ENCODE measurements around the gene FOXA2. TPM values are rescaled to one million over a fixed set of nuclear protein-coding genes. Genes with fewer than 3 reads are reported as not detected.
"Not testable (repeated sequence)": the region's sequence is repeated elsewhere in the genome, so short reads cannot be mapped to it uniquely, and the experiment has no call there.

FOXA2 gene
- total and polyA plus RNA-seq, 12 donors = not detected

DNA sequence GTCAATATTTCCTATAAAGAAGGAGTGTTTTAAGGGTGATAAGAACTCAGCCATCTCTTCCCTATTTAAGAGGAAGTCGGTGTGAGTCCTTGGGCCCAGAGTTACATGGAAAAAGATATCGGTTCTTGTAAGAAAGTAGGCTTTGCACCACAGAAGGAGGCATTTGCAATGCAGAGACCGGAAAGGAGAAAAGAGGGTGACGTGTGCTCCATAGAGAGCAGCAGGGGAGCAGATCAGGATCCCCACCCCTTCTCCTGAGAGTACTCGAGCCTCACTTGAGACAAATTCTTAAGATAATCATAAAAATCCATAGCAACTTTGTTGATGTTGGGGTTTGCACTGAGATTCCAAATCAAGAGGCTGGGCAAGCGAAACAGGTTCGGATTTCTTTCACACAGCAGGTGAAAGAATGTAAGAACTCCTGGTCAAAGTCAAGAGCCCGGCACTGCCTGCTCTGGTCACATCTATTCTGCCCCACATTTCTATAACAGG, 27.8 kb downstream of the FOXA2 start:
- Histone ChIP-seq H3K4me1 (no peaks in the 10 kb centered on the region), H3K36me3 (no peaks in the 10 kb centered on the region), H3K27me3 (peaks cover 0 to 93% (median 77%) of the 10 kb centered on the region in 7 donors), H3K4me3 (no peak overlapping the region), H3K27ac (no peak overlapping the region), H3K9me3 (peaks cover 0 to 10% (median 0%) of the 10 kb centered on the region in 11 donors)
- ATAC-seq = no peak
- DNase-seq = no peak
- TF ChIP-seq, protein P1, sequence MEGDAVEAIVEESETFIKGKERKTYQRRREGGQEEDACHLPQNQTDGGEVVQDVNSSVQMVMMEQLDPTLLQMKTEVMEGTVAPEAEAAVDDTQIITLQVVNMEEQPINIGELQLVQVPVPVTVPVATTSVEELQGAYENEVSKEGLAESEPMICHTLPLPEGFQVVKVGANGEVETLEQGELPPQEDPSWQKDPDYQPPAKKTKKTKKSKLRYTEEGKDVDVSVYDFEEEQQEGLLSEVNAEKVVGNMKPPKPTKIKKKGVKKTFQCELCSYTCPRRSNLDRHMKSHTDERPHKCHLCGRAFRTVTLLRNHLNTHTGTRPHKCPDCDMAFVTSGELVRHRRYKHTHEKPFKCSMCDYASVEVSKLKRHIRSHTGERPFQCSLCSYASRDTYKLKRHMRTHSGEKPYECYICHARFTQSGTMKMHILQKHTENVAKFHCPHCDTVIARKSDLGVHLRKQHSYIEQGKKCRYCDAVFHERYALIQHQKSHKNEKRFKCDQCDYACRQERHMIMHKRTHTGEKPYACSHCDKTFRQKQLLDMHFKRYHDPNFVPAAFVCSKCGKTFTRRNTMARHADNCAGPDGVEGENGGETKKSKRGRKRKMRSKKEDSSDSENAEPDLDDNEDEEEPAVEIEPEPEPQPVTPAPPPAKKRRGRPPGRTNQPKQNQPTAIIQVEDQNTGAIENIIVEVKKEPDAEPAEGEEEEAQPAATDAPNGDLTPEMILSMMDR (IDR thresholded peaks at IDR 0.05) = no peak
- WGBS, 2 donors = 20 to 26% methylated on average over 8 of the region's 8 CpGs
- intact Hi-C loops (cut with DNase I) = no loop called here

DNA sequence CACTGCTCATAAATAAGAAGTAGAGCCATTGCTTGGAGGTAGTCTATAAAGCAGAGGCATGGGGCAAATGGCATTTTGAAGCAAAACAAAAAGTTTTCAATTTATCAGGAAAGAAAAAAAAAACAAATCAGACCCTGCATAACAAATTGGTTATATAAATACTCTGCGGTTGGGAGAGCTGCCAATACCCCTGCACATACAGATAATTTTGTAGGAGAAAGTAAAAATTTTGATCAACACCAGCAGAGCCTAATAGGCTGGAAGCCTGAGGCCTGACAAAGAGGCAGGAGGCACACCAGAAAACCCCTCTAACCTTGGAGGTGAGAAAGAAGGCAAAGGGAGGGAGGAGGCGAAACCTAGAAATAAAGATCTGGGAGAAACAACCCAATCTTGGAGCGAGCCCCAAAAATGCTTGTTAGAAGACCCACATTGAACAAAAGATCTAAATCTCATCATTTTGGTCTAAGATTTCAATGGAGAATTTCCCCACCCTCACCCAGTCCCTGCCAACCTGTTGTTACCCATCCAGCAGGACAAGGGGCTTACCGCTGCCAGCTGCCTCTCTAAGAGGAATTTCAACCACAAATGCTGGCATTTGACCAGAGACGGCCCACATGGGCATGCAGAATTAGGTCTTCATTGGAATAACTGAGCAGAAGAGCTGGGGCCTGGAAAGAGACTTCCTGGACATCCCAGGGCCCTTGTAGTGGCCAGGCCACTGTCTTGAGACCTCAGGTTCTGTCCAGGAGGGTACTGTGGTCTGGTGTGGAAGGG, 28.4 kb downstream of the FOXA2 start:
- TF ChIP-seq, protein P1 (IDR thresholded peaks at IDR 0.05) = no peak
- H3K4me1 ChIP-seq = no peaks in the 10 kb centered on the region
- H3K36me3 ChIP-seq = no peaks in the 10 kb centered on the region
- H3K4me3 ChIP-seq = no peak overlapping the region
- 65 to 68% methylated on average over 5 of the region's 5 CpGs for WGBS, 2 donors
- peaks cover 0 to 10% (median 0%) of the 10 kb centered on the region in 11 donors for H3K9me3 ChIP-seq
- no peak for DNase-seq
- intact Hi-C loops (cut with DNase I) = no loop called here
- peaks cover 0 to 93% (median 76%) of the 10 kb centered on the region in 7 donors for H3K27me3 ChIP-seq
- ATAC-seq = no peak
- no peak overlapping the region for H3K27ac ChIP-seq

DNA sequence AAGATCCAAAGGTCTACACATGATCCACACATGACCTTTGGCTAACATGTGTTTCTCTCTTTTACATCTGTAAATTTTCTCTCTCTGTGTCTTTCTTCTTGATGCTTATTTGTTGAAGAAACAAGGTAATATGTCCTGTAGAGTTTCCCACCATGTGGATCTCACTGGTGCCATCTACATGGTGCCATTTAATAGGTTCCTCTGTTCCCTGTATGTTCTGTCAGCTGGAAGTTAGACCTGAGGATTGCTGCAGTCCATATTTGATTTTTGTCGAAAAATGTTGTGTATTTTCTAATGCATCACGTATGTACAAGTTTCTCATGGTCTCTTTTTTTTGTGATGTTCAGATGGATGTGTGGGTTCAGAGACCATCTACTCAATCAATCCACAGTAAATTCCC, 30.0 kb downstream of the FOXA2 start:
- ATAC-seq (no peak), DNase-seq (no peak)
- whole genome bisulfite sequencing, 2 donors = 79 to 85% methylated on average over 2 of the region's 2 CpGs
- Histone ChIP-seq H3K27ac (no peak overlapping the region), H3K27me3 (peaks cover 0 to 84% (median 67%) of the 10 kb centered on the region in 7 donors), H3K36me3 (no peaks in the 10 kb centered on the region), H3K4me1 (no peaks in the 10 kb centered on the region), H3K9me3 (peaks cover 0 to 10% (median 0%) of the 10 kb centered on the region in 11 donors), H3K4me3 (no peak overlapping the region)
- TF ChIP-seq, protein P1 (IDR thresholded peaks at IDR 0.05) = no peak
- intact Hi-C loops (cut with DNase I) = no loop called here

DNA sequence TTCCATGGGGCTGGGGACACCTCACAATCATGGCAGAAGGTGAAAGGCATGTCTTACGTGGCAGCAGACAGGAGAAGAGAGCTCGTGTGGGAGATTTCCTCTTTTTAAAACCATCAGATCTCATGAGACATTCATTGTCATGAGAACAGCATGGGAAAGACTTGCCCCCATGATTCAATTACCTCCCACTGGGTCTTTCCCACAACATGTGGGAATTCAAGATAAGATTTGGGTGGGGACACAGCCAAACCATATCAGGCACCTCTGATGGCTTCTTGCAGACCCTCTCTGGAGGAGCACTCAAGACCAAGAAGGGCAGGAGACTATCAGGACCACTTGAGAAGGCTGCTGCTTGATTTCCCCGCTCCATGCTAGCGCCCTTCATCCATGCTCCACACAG, 33.9 kb downstream of the FOXA2 start:
- H3K27ac ChIP-seq; H3K4me1 ChIP-seq; H3K36me3 ChIP-seq; ATAC-seq; DNase-seq; H3K4me3 ChIP-seq; intact Hi-C loops (cut with DNase I): not testable (repeated sequence)
- peaks cover 0 to 10% (median 0%) of the 10 kb centered on the region in 11 donors for H3K9me3 ChIP-seq
- WGBS, 2 donors = 54 to 64% methylated on average over 4 of the region's 4 CpGs
- H3K27me3 ChIP-seq = peaks cover 0 to 73% (median 40%) of the 10 kb centered on the region in 7 donors

DNA sequence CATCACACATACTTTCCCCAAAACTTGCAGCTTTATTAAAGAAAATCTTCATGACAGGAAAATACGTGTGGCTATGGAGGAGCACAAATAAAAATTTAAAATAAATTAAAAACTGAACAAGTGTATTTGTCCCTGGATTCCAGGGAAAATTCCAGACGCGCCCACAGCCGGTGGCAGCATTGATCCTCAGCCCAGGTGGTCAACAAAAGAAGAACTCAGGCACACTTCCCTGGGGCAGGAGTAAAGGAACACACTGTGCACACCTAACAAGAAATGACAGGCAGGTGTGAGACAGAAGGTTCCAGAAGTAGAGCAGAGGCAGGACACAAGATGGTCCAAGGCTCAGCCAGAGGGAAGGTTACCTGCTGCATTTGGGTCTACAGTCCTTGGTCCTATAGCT, 36.3 kb downstream of the FOXA2 start:
- Histone ChIP-seq H3K4me1 (no peaks in the 10 kb centered on the region), H3K4me3 (no peak overlapping the region), H3K9me3 (no peaks in the 10 kb centered on the region), H3K36me3 (no peaks in the 10 kb centered on the region), H3K27me3 (peaks cover 0 to 74% (median 46%) of the 10 kb centered on the region in 7 donors), H3K27ac (no peak overlapping the region)
- ATAC-seq (no peak), DNase-seq (no peak)
- TF ChIP-seq, protein P1 (IDR thresholded peaks at IDR 0.05) = no peak
- WGBS, 2 donors = 58 to 78% methylated on average over 4 of the region's 4 CpGs
- intact Hi-C loops (cut with DNase I) = no loop called here
